Measurements from ENCODE around the gene KRT33B.
"Not testable (repeated sequence)": the region's sequence is repeated elsewhere in the genome, so short reads cannot be mapped to it uniquely, and the experiment has no call there.

The KRT33B gene

GRCh38 chr17:41369713-41370112 is at the start of gene KRT33B:
Gene KRT33B (minus strand): TSS chr17:41369813. CDS start chr17:41369750, 63 bp downstream.
- no peak for DNase-seq (ENCODE audit: low spot score)

GRCh38 chr17:41418116-41418860 is 48.7 kb upstream of the KRT33B start:
- no peak for DNase-seq (ENCODE audit: low spot score)

- no peak for DNase-seq (ENCODE audit: low spot score)
Observed at GRCh38 chr17:41417576-41418015, 48.0 kb upstream of the KRT33B start.

- DNase-seq (ENCODE audit: low spot score): no peak
Observed at GRCh38 chr17:41417127-41417526, 47.5 kb upstream of the KRT33B start.

GRCh38 chr17:41416479-41416878 is 46.9 kb upstream of the KRT33B start:
- DNase-seq (ENCODE audit: low spot score): no peak

- DNase-seq (ENCODE audit: low spot score): no peak
Observed at GRCh38 chr17:41415833-41416335, 46.3 kb upstream of the KRT33B start.

- no peak for DNase-seq (ENCODE audit: low spot score)
Observed at GRCh38 chr17:41415411-41415810, 45.8 kb upstream of the KRT33B start.

GRCh38 chr17:41413982-41414381 is 44.4 kb upstream of the KRT33B start:
- no peak for DNase-seq (ENCODE audit: low spot score)

GRCh38 chr17:41413353-41413957 is 43.8 kb upstream of the KRT33B start:
- DNase-seq (ENCODE audit: low spot score): no peak

- no peak for DNase-seq (ENCODE audit: low spot score)
Observed at GRCh38 chr17:41411072-41411840, 41.6 kb upstream of the KRT33B start.

- DNase-seq (ENCODE audit: low spot score): no peak
Observed at GRCh38 chr17:41407226-41407625, 37.6 kb upstream of the KRT33B start.

- no peak for DNase-seq (ENCODE audit: low spot score)
Observed at GRCh38 chr17:41406205-41406604, 36.6 kb upstream of the KRT33B start.

GRCh38 chr17:41404024-41404671 is 34.5 kb upstream of the KRT33B start:
- DNase-seq (ENCODE audit: low spot score): no peak

GRCh38 chr17:41403404-41404023 is 33.9 kb upstream of the KRT33B start:
- DNase-seq (ENCODE audit: low spot score): no peak

- no peak for DNase-seq (ENCODE audit: low spot score)
Observed at GRCh38 chr17:41402161-41402560, 32.5 kb upstream of the KRT33B start.

GRCh38 chr17:41396996-41397660 is 27.5 kb upstream of the KRT33B start, which contains the start of gene KRT31:
Gene KRT31 (minus strand): TSS chr17:41397608. CDS start chr17:41397539, 69 bp downstream.
- peak; percentile 63 for DNase-seq (ENCODE audit: low spot score)

GRCh38 chr17:41396340-41396739 is 26.7 kb upstream of the KRT33B start:
- DNase-seq (ENCODE audit: low spot score): no peak

GRCh38 chr17:41395611-41396010 is 26.0 kb upstream of the KRT33B start:
- DNase-seq (ENCODE audit: low spot score): no peak

GRCh38 chr17:41395044-41395443 is 25.4 kb upstream of the KRT33B start:
- not testable (repeated sequence) for DNase-seq (ENCODE audit: low spot score)

GRCh38 chr17:41394254-41394996 is 24.8 kb upstream of the KRT33B start:
- DNase-seq (ENCODE audit: low spot score): no peak

Measured in left forelimb (tissue), 1 donor.